Measurements from ENCODE around the gene ATXN7L1. TPM values are rescaled to one million over a fixed set of nuclear protein-coding genes. Genes with fewer than 3 reads are reported as not detected.
A peak's percentile ranks its signal among the peaks of the same experiment; 100 is the strongest.
"Not testable (repeated sequence)": the region's sequence is repeated elsewhere in the genome, so short reads cannot be mapped to it uniquely, and the experiment has no call there.

Gene ATXN7L1
- total RNA-seq, 2 experiments from 2014 or later = 3.7 to 4.4 TPM

DNA sequence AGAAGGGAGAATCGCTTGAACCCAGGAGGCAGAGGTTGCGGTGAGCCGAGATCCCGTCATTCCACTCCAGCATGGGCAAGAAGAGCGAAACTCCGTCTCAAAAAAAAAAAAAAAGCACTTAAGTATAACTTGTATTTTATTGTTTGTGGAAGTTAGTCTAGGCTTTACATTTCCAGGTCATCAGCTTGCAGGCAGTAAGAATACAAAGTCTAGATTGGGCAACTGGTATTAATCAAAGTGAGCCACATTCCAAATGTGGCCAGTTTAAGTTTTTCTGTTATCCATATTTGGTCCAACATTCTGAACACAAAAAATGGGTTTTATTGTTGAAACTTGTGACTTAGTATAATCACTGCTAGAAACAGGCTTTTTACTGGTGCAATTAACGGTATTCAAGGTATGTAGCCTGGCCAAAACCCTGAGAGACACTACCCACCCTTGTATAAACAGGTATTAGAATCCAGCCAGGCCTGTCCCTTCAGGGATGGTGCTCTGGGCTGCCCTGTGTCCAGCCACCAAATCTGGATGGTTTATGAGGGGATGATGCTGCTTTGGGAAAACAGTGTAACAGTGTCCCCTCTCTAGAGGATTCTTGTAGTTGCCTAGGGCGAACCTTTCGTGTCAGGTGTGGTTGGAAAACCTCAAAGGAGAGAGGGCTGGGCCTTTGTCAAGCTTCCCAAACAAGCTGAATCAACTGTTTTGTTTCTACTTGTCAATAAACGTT, 173.0 kb downstream of the ATXN7L1 start:
- Mint-ChIP-seq H3K36me3 (no peaks in the 10 kb centered on the region), H3K4me1 (peaks cover 3% of the 10 kb centered on the region), H3K4me3 (no peak overlapping the region), H3K27ac (no peak overlapping the region), H3K9me3 (no peaks in the 10 kb centered on the region), H3K27me3 (no peaks in the 10 kb centered on the region)
- DNase-seq = no peak

DNA sequence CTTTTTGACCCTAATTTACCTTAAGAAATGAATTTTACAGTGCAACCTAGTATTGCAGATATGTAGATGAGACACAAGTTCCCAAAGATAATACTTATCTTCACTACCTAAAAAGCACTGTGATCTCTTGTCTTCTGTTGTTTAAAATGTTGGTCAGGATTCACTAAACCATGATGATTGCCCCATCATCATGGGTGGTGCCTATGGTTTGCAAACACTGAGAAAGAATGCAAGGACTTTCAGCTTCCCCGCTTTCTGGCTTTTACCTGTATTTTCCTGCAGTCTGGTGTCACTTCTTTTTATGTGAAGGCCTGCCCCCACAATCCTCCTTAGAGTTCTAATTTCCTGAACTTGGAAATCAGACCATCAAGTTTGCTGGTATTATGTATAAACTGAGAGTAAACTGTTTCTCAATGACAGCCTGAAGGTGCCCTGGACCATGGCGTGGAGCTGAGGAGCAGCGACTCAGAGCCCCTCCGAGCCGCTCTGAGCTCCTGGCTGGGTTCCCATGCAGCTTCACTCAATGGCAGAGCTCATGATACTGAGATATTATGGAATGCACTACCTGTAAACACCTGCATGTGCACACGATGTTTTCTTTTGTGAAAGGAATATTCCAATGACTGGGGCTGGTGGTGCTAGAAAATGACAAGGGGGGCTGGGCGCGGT, 176.7 kb downstream of the ATXN7L1 start:
- Mint-ChIP-seq H3K36me3 (peaks cover 6% of the 10 kb centered on the region), H3K27ac (no peak overlapping the region), H3K27me3 (no peaks in the 10 kb centered on the region), H3K4me1 (peaks cover 2% of the 10 kb centered on the region), H3K4me3 (no peak overlapping the region), H3K9me3 (peaks cover 16% of the 10 kb centered on the region)
- DNase-seq = no peak

DNA sequence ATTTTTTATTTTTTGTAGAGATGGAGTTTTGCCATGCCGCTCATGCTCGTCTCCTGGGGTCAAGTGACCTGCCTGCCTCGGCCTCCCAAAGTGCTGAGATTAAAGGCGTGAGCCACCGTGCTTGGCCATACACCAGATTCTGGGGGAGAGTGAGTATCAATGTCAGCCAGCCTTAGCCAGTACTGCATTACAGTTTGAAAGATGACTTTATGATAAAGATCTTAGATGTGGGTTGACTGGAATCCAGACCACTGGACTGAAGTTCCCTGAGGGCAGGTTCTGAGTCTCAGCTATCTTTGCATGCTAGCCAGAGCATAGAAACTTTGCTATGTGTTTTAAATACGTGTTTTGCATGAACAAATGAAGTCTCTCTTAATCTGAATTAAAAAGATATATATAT, 177.9 kb downstream of the ATXN7L1 start:
- Mint-ChIP-seq H3K4me3 (no peak overlapping the region), H3K36me3 (peaks cover 6% of the 10 kb centered on the region), H3K4me1 (peaks cover 6% of the 10 kb centered on the region), H3K27ac (no peak overlapping the region), H3K27me3 (no peaks in the 10 kb centered on the region), H3K9me3 (peaks cover 17% of the 10 kb centered on the region)
- DNase-seq = no peak

DNA sequence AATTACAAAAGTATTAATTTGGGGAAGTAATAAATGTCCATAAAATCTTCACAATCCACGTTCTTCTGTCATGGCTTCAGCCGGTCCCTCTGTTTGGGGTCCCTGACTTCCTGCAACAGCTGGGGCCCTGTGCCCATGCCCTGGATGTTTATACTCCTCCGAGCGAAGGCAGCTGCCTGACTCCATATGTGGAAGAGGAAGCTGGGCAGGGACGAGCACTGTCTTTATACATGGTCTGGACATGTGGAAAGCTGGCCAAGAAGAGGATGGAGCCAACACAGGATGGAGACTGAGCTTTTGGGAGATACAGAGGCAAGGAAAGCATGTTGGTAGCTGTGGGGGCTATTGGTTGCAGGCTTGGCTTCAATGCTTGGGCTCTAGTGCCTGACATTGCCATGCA, 178.6 kb downstream of the ATXN7L1 start:
- H3K36me3 Mint-ChIP-seq = peaks cover 6% of the 10 kb centered on the region
- no peak overlapping the region for H3K27ac Mint-ChIP-seq
- H3K27me3 Mint-ChIP-seq = no peaks in the 10 kb centered on the region

DNA sequence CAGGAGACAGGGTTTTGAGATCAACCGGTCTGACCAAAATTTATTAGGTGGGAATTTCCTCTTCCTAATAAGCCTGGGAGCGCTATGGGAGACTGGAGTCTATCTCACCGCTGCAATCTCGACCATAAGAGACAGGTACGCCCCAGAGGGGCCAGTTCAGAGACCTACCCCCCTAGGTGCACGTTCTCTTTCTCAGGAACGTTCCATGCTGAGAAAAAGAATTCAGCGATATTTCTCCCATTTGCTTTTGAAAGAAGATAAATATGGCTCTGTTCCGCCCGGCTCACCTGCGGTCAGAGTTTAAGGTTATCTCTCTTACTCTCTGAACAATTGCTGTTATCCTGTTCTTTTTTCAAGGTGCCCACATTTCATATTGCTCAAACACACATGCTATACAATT, 179.2 kb downstream of the ATXN7L1 start:
- H3K4me1 Mint-ChIP-seq = peaks cover 17% of the 10 kb centered on the region
- not testable (repeated sequence) for H3K27ac Mint-ChIP-seq, H3K36me3 Mint-ChIP-seq, H3K4me3 Mint-ChIP-seq, H3K27me3 Mint-ChIP-seq, DNase-seq
- H3K9me3 Mint-ChIP-seq = peaks cover 17% of the 10 kb centered on the region

More for the DNA sequence above, 178.6 kb downstream of the ATXN7L1 start:
- no peak for DNase-seq
- H3K9me3 Mint-ChIP-seq = peaks cover 17% of the 10 kb centered on the region
- peaks cover 12% of the 10 kb centered on the region for H3K4me1 Mint-ChIP-seq
- H3K4me3 Mint-ChIP-seq = no peak overlapping the region

DNA sequence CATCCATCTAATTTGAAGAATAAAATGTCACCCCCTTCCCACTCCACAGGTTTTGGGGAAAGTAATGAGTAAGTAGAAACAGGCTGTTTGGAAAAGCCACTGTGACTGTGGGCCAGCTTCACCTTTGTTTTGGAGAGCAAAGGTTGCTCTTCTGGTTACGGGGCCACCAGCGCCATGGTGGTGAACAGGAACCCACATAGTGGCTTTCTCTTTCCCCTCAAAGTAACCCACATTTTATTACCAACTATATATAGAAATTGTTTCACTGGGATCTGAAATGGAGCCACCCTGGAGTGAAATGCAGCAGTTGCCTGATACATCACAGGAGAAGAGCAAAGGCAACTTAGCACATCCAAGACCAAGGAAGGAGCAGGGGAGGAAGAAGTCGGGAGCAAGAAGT, 182.8 kb downstream of the ATXN7L1 start:
- peaks cover 44% of the 10 kb centered on the region for H3K4me1 Mint-ChIP-seq
- H3K4me3 Mint-ChIP-seq = no peak overlapping the region
- peaks cover 6% of the 10 kb centered on the region for H3K36me3 Mint-ChIP-seq
- H3K9me3 Mint-ChIP-seq = peaks cover 17% of the 10 kb centered on the region
- H3K27ac Mint-ChIP-seq = no peak overlapping the region
- DNase-seq = no peak
- H3K27me3 Mint-ChIP-seq = no peaks in the 10 kb centered on the region

DNA sequence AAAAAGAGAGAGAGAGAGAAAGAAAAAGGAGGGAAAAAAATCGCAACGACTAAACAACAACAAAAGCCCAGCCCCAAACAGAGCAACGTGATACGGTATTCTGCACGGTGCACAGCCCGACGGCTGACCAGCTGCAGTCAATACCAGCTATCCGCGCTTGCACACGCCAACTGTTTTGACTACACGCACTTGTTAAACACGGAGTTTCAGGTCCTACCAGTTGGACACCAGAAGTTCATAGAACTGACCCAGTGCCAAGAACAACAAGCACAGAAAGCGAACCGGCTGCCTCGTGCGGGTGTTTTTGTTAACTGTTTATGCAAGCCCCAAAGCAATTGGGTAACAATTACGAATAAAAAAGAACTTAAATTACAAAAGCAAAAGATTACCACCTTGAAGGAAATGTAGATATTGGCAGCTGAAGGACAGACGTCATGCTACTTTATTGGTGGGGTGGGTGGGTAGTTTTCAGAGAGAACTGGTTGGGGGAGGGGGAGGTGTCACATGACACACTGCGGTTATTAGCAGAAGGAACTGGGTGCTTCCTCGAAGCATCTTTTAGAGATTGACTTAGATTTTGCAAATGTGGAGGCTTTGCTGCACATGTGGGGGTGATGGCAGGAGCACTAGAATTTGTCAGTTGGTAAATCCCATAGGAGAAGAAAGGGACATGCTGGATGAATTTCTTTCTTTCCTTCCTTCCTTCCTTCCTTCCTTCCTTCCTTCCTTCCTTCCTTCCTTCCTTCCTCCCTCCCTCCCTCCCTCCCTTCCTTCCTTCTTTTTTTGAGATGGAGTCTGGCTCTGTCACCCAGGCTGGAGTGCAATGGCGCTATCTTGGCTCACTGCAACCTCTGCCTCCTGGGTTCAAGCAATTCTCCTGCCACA, 184.5 kb downstream of the ATXN7L1 start:
- H3K36me3 Mint-ChIP-seq = peaks cover 6% of the 10 kb centered on the region
- peaks cover 9% of the 10 kb centered on the region for H3K9me3 Mint-ChIP-seq
- H3K27ac Mint-ChIP-seq = peak overlapping the region; percentile 91
- peaks cover 49% of the 10 kb centered on the region for H3K4me1 Mint-ChIP-seq
- H3K4me3 Mint-ChIP-seq = peak overlapping the region; percentile 89
- peak; percentile 42 for DNase-seq
- H3K27me3 Mint-ChIP-seq = no peaks in the 10 kb centered on the region

DNA sequence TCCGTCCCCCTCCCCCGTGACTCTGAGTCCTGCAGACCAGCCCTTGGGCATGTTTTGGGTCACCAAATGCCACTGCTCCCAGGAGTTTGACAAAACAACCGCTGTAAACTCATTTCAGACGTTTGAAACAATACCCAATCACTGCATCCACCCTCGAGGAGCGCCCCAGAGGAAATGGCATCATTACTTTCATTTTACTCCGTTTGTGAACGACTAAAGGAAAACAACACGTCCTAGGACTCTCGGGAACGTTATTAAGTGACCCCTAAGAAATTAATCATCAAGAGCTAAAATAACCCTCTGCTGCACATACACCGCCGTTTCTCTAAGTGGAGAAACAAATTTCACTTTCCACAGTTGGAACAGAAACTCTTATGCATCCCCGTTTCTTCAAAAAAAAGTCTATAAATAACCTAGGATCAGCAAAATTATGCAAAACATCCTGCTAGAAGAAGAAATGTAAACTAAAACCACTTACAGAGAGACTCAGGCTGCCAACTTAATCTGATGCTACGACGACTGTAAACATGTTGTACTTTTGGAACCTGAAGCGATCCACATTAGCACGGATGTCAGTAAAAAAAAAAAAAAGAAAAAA, 185.2 kb downstream of the ATXN7L1 start:
- Mint-ChIP-seq H3K27me3 (no peaks in the 10 kb centered on the region), H3K36me3 (peaks cover under 1% of the 10 kb centered on the region), H3K27ac (peak overlapping the region; percentile 91), H3K4me1 (peaks cover 49% of the 10 kb centered on the region), H3K4me3 (peak overlapping the region; percentile 89), H3K9me3 (peaks cover 2% of the 10 kb centered on the region)
- peak; percentile 41 for DNase-seq

DNA sequence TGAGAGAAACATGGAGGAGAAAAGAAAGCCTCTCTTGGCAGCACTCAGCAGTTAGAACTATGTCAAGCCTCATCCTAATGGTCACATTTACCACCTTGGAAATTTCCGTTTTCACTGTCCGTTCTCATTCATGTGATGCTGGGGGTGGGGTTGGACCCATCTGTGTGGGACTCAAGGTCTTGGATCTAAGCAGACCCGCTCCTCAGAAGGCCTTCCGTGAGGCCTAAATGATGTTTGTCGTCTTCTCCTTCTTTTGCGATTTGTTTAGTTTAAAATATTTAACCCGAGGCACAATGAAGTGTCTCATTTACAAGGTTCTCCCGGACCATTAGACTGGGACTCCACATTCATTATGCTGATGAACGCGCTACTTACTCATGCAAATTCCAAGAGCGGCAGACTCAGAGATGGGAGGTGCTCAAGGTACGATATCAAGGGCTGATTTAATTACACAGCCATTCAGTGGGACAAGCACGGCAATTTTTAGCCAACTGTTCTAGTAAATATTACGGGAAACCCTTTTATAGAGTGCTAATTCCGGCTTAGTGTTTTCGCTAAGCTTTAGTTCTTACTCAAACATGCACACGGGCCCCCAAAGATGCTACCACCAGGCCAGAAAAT, 186.0 kb downstream of the ATXN7L1 start:
- DNase-seq = no peak
- Mint-ChIP-seq H3K27me3 (no peaks in the 10 kb centered on the region), H3K4me1 (peaks cover 47% of the 10 kb centered on the region), H3K9me3 (peaks cover 1% of the 10 kb centered on the region), H3K4me3 (peak overlapping the region; percentile 89), H3K36me3 (no peaks in the 10 kb centered on the region), H3K27ac (peak overlapping the region; percentile 91)

DNA sequence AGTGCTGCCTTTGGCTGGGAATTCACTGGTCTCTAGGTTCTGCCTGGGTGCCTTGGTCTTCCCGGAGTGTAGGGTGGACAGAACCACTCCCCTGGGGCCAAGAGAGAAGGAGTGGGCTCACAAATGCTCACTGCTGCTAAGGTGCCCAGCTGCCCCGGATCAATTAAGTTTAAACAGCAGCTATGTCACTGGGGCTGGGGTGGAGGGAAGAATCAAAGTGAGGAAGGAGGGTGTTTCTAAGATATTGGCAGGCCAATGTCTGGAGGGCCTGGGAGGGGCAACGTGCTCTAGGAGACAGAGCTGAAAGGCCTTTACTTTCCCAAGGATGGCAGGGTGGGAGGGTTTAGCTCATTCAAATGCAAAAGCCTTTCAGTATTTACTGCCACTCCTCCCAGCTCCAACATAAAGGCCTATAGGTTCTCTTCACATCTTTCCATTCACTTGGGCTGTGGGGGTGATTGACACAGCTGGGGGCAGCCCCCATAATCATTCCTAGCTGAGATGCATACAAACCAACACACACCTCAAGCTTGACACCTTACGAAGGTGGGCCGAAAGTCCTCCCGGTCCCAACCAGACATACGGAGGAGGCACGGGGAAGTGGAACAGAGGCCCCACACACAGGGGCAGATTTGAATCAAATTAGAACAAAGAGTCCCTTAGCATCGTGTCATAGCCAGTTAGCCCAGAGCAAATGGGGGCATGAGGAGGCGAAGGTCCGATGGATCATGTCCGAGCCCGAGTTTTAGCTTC, 187.2 kb downstream of the ATXN7L1 start:
- Mint-ChIP-seq H3K27me3 (no peaks in the 10 kb centered on the region), H3K27ac (no peak overlapping the region), H3K36me3 (no peaks in the 10 kb centered on the region), H3K4me1 (peaks cover 47% of the 10 kb centered on the region), H3K4me3 (no peak overlapping the region), H3K9me3 (peaks cover 1% of the 10 kb centered on the region)
- DNase-seq = no peak

DNA sequence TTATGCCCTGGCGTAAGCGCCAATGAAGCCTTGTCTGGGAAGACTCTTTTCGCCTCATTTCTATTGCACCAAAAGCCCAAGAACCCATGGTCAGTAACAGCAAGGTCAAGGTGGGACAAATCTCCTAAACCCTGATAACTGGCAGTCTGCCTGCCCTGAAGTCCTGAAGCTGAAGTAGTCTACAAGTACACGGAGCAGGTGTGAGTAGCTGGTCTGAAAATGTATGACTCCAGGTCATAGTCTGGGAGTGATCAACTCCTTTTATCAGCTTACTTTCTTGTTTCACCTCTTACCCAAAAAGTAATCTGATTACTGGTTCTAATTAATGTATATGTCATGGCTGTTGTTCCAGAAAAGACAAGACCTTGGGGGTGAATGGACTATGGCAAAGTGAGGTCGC, 187.8 kb downstream of the ATXN7L1 start:
- Mint-ChIP-seq H3K4me3 (no peak overlapping the region), H3K4me1 (peaks cover 44% of the 10 kb centered on the region), H3K27ac (no peak overlapping the region)

DNA sequence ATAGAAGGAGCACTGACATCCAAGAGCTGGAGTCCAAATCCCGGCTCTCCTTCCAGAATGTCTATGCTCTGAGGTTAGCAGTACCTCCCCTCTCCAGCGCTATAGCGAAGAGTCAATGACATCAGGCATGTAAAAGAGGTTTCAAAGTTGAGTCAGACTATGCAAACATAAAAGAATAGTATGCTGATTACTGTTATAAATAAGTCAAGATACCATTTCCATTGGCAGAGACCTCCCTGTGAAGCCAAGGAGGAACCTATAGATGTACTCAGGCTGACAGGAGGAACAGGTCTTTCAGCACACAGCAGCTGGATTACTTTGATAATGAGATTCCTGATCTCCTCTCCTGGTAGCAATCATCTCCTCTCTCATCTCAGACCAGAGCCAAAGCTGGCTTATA, 191.2 kb downstream of the ATXN7L1 start:
- H3K27me3 Mint-ChIP-seq = no peaks in the 10 kb centered on the region
- no peaks in the 10 kb centered on the region for H3K9me3 Mint-ChIP-seq
- H3K4me3 Mint-ChIP-seq = no peak overlapping the region
- peaks cover 18% of the 10 kb centered on the region for H3K4me1 Mint-ChIP-seq
- peaks cover 2% of the 10 kb centered on the region for H3K36me3 Mint-ChIP-seq
- no peak for DNase-seq
- H3K27ac Mint-ChIP-seq = no peak overlapping the region

More for the DNA sequence above, 187.8 kb downstream of the ATXN7L1 start:
- Mint-ChIP-seq H3K27me3 (no peaks in the 10 kb centered on the region), H3K36me3 (no peaks in the 10 kb centered on the region), H3K9me3 (no peaks in the 10 kb centered on the region)
- no peak for DNase-seq

DNA sequence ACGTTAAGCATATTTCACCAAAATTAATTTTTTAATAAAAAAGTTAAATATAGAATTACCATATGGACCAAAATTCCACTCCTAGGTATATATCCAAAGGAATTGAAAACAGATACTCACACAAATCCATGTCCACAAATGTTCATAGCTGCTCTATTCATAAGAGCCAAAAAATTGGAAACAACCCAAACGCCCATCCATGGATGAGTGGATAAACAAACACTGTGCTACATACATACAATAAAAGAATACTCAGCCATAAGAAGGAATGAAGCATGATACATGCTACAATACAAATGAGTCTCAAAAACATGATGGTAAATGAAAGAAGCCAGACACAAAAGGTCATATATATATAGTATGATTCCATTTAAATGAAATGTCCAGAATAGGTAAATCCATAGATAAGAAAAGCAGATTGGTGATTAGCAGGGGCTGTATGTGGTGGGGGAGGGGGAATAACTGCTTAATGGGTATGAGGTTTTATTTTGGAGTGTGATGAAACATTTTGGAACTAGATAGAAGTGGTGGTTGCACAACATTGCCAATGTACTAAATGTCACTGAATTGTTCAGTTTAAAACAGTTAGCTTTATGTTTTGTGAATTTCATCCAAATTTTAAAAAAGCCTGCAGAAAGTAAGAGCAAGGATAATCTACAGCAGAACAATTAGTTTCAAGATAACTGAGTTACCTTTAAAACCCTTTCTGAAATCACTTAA, 193.9 kb downstream of the ATXN7L1 start:
- Mint-ChIP-seq H3K4me1 (peaks cover 19% of the 10 kb centered on the region), H3K4me3 (no peak overlapping the region), H3K27me3 (no peaks in the 10 kb centered on the region), H3K27ac (no peak overlapping the region), H3K9me3 (no peaks in the 10 kb centered on the region), H3K36me3 (peaks cover 2% of the 10 kb centered on the region)
- no peak for DNase-seq
